Measurements from ENCODE around the gene RPN1.
"Not testable (repeated sequence)": the region's sequence is repeated elsewhere in the genome, so short reads cannot be mapped to it uniquely, and the experiment has no call there.

RPN1 gene

DNA sequence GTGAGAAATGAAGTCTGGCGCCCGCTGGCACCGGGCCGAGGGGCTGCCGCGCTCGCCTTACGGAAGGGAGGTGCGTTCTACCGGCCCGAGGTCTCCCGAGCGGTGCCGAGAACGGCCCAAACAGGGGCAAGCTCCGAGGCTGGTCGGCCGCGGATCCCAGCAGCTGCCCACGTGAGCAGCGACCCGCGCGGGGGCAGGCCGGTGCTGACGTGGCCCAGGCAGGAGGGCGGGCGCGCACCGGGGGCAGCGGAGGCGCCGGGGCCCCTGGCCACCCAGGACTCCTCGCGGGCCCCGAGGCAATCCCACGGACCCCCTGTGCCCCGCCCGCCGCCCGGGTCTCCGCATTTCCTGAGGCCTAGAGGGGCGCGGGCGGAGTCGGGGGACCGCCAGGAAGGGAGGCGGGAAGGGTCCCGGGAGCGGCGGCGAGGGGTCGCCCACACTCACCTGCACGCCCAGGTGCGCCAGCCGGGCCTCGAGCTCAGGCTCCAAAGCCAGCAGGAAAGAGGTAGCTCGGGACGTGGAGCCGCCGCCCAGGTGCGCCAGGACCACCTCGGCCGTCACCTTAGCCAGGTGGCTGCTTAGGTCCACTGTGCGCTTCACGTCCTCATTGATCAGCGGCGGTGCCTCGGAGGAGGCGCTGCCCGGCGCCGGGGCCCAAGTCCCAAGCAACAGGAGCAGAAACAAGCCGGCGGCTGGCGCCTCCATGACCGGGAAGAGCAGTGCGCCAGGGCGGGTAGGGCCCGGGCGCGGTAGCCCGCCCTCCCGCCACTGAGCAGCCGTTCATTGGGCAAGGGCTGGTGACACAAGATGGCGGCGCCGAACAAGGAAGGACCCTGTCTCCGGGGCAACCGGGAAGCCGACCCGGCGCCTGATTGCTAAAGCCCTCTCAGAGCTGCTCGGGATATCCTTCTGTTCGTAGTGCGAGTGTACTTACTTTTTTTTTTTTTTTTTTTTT, at the start of gene RPN1:
Gene RPN1, minus strand, starts transcription at position 723 of the 955 bp plus-strand sequence. Its CDS starts 18 bp downstream, at position 705.
- DNase-seq (ENCODE audit: low spot score), result peak; percentile 93

DNA sequence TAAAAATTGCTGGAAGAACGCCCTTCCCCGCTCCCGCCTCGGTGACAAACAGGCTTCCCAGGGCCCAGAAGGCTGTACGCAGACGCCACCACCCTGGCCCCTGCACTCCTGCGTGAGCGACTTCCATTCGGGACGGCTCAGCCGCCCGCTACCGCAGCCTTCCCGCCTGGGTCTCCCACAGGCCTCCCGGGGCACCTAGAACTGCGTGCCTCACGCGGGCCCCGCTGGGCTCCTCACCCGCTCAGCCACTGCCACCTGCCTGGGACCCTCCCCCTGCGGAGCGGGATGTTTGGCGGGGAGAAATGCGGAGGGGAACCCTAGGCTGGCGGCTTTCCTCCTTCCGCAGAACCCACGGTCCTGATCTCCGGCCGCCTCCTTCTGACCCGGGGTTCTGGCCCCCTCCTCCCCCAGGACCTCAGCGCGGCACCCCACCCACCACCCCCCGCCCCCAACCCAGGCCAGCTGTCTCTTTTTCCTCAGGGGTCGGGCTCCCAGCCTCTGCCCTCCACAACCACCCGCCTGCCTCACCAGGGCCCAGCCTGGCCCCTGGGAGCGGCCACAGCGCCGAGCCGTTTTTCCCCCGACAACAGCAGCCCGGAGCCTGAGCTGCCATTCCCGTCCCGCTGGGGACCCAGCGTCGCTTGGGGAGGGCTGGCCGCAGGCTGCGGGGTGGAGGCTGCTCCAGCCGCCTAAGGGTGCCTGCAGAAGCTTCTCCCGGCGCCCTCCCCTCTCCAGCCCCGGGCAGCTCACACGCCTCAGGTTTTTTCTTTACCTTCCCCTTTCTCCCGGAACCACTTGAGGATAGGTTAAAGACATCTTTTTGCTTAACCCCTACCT, 47.8 kb upstream of the RPN1 start:
- no peak for DNase-seq (ENCODE audit: low spot score)

DNA sequence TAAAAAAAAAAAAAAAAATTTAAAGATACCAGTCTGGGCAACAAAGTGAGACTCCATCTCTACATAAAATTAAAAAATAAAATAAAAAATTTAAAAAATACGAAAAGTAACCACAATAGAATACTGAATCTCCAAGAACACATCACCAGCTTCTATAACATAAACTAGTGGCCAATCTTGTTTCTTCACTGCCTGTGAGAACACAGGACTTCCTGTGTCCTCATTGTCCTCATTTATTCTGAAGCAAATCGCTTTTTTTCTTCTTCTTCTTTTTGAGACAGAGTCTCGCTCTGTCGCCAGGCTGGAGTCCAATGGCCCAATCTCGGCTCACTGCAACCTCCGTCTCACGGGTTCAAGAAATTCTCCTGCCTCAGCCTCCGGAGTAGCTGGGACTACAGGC, 46.7 kb upstream of the RPN1 start:
- DNase-seq (ENCODE audit: low spot score), result no peak

DNA sequence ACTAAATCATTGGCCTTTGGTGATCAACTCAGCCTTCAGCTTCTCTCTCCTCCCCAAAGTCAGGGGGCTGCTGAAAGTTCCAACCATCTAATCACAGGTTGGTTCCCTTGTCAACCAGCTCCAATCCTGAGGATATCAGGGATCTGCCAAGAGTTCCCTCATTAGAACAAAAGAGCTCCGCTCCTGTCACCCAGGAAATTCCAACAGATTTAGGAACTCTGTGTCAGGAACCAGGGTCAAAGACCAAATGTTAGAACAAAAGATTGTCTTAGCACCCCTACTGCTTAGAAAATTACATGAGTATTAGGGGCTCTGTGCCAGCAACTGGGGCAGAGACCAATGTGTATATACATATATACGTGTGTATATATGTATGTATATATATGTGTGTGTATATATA, 43.1 kb upstream of the RPN1 start:
- no peak for DNase-seq (ENCODE audit: low spot score)

DNA sequence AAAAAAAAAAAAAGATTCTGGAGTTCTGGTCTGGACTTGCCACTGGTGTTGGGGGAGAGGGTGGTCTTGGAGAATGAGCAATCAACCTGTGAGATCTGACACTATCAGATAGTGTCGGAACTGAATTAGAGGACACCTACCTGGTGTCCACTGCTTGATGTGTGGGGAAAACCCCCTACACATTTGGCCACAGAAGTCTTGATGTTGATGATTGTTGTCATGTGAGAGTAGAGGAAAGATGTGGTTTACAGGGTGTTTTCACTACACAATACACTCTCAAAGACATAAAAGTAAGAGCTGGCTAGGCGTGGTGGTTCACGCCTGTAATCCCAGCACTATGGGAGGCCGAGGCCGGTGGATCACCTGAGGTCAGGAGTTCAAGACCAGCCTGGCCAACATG, 38.4 kb upstream of the RPN1 start:
- DNase-seq (ENCODE audit: low spot score), result no peak

DNA sequence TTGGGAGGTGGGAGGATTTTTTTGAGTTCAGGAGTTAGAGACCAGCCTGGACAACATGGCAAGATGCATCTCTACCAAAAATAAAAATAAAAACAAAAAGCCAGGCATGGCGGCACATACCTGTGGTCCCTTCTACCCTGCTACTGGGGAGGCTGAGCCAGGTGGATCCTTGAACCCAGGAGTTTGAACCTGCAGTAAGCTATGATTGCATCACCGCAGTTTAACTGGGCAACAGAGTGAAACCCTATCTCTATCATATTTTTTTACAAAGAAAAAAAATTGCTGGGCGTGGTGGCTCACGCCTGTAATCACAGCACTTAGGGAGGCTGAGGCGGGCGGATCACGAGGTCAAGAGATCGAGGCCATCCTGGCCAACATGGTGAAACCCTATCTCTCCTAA, 35.8 kb upstream of the RPN1 start:
- no peak for DNase-seq (ENCODE audit: low spot score)

DNA sequence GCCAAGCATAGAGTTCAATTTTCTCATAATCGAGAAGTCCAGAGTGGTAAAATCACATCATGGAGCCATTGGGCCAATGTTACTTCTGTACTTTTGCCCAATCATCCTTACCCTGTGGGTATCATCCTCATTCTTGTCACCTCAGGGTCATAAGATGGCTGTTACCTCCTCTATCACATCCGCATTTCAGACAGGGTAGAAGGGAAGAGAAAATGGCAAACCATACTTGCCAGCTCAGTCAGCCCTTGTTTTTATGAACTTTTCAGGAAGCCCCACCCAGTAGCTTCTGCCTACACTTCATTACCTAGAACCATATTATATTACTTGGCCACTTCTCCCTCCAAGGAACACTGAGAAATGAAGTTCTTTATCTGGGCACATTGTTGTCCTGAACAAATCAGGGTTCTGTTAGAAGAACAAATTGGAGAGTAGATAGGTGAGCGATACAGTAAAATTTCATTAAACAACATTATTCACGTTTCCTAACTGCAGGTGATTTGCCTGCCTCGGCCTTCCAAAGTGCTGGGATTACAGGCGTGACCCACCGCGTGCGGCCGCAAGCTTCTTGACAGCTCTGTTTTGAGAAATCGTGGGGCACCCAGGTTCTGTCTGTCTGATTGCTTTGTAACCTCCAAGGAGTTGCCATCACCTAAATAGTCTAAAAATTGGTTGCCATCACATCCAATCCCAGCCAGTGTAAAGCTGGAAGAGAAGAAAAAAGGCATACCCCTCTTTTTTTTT, 34.5 kb upstream of the RPN1 start:
- no peak for DNase-seq (ENCODE audit: low spot score)

DNA sequence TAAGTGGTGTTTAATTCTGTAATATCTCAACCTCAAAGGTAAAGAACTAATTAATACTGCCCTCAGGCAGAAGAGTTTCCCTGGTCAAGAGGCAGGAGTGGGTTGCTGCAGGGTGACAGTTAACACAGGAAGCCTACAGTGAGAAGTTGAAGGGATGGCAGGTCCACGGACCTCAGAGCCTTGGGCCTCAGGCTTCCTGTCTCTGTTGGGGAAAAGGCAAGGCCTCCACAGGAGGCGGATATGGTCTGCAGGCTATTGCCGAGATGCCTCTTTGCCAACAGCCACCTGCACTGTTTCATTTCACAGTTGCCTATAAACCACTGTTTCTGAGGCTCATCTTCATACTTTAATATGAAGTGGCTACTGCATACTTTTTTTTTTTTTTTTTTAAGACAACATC, 33.3 kb upstream of the RPN1 start:
- no peak for DNase-seq (ENCODE audit: low spot score)

DNA sequence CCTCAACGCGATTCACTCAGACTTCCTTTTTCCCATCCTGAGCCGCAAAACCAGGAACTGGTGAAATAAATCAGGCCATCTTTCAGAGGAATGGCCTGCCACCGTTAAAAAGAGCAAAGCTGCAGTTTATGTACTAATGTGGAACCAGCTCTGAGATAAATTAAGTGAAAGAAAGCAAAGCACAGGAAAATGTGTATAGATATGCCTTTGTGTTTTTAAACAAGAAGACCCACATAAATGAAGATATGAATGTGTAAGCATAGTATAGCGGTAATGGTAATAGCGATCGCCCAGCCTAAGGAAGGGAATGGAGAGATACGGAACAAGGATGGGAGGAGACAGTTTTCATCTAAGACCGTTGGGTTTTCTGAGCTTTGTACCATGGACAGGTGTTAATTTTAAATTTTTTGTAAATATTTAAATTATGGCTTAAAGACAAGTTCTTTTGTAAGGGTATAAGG, 30.8 kb upstream of the RPN1 start:
- DNase-seq (ENCODE audit: low spot score), result no peak

DNA sequence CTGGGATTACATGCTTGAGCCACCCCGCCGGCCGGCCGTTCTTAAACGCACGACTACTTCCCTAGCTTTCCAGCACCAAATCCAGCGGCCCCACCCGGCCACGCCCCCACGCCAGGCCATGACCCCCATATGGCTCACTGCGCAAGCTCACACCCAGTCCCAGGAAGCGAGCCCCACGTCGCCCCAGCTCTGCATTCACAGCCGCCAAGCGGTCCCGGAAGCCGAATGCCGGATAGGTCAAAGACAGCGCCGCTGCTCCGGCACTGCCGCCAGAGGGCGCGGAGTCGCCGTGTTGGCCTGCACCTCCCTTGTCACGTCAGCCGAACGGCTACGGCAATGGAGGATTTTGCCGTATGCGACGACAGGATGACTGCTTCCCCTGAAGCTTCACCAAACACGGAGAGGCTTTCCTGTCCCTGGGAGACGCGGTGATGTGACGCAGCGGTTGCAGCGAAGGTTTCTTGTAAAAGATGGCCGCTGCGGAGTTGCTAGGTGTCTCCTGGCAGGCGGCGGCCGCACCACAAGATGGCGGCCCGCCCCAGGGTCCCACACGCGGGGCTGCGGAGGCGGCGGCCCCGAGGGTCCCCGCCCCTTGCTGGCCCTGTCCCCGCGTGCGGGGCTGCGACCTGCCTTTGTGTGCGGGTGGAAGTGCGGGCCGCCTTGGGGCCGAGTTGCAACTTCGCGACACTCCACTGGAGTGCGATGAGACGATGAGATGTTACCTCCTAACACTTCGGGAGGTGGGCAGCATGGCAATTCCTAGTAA, 30.2 kb upstream of the RPN1 start:
- DNase-seq (ENCODE audit: low spot score), result peak; percentile 96

DNA sequence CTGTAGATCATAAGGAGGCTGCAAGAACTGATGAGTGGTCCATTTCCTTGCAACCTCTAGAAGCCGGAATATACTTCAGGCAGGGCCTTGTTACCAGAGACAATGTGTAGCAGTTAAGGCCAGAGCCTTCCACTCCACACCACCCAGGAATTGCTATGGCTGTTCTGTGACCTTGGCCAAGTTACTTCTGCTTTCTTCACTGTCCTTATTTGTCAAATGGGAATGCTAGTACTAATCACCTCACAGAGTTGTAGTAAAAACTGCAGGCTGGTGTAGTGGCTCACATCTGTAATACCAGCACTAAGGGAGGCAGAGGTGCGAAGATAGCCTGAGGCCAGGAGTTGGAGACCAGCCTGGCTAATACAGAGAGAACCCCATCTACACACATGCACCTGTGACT, 28.7 kb upstream of the RPN1 start:
- no peak for DNase-seq (ENCODE audit: low spot score)

DNA sequence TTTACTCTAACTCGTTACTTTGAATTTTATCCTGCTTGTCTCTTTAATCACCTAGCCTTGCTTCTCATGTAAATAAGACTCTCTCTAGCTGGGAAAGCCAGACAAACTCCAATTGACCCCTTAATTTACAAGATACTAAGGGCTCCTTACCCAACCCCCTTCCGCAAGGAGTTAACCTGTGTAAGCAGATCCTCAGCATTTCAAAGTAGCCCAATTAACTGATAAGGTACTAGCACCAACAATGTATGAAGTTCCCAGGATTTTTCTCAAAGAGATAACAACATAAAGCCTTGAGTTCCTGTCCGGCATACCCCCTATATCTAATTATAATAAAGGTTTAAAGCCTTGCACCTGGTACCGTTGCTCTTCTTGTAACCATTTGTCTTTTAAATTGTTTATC, 25.2 kb upstream of the RPN1 start:
- not testable (repeated sequence) for DNase-seq (ENCODE audit: low spot score)

DNA sequence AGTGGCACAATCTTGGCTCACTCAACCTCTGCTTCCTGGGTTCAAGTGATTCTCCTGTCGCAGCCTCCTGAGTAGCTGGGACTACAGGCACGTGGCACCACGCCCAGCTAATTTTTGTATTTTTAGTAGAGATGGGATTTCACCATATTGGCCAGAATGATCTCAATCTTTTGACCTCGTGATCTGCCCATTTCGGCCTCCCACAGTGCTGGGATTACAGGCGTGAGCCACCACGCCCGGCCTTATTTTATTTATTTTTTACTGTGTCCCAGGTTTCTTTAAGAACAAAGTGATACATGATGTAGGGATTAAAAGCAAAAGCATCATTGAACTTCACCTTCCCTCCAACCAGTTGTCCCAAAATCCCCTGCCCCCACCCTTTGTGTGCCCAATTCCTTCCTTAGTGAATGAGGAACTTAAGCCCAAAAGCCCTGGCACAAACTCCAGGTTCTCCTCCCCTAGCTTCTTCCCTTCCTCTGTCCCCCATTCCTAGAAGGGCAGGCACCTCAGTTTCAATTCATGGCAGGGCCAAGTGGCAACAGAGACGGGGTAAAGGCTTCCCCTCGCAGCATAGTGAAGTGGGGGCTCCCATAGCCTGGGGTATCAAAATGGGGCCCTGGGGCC, 23.7 kb upstream of the RPN1 start:
- DNase-seq (ENCODE audit: low spot score), result no peak

DNA sequence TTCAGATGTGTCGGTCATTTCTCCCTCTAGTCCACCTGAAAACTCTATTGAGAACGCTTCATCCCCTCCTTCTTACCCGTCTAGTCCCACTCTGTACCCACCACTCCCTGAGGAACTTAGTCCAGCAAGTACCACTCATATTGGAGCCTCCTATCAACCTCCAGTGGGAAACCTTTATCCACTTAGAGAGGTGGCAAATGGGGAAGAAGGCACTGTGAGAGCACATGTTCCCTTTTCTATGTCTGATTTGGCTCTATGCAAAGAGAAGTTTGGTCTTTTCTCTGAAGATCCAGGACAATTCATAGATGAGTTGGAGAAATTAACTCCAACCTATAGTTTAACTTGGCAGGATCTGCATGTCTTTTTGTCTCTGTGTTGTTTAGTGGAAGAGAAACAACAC, 17.0 kb upstream of the RPN1 start:
- DNase-seq (ENCODE audit: low spot score), result no peak

DNA sequence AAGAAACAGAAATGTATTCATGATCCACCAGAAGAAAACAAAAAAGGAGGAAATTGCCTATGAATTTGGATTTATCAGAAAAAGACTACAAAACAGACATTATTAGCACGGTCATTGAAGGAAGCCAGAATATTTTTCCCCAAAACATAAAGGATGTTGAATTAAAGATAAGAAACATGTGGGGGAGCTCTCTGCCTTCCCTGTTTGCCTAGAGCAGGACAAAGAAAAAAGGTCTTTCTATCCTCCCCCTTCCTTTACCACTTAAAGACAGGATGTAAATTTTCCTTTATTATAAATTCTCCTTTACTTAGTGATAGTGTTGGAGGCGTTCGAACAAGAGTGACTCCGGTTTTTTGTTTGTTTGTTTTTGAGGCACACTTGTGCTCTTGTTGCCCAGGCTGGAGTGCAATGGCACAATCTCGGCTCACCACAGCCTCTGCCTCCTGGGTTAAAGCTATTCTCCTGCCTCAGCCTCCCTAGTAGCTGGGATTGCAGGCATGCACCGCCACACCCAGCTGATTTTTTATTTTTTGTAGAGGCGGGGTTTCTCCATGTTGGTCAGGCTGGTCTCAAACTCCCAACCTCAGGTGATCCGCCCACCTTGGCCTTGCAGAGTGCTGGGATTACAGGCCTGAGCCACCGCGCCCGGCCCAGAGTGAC, 14.9 kb upstream of the RPN1 start:
- DNase-seq (ENCODE audit: low spot score), result no peak

DNA sequence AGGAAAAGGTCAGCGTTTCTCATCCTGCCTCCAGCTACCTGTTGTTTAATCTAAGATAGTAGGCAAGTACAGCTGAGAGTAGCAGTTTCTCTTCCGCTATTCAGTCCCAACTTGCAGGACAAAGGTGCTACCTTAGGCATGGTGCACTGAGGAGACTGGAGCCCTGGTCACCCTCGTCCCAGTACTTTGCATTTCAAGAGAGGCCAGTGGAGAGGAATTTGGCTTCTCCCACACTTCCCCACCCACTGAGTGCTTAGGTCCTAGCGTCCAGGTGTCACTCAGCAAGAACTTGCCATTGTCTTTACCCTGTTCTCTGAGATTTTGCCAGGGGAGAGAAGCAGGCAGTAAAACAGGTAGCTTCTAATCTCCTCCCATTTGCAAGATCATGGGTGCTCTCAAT, 12.5 kb upstream of the RPN1 start:
- no peak for DNase-seq (ENCODE audit: low spot score)

DNA sequence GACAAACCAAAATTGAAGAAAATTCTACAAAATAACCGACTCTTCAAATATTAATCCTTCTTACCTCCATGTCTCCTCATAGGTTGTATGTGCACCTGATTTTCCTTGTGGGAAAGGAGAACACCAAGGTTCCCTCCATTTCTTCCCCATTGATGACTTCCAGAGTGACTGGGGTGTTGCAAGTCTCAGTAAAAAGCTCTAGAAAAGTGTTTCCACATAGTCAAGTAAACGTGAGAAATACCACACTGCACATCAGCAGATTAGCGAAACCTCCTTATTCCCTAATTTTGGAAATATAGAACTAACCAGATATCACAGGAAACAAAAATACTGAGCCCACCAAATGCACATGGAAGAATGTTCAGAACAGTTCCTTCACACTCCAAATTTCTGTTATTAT, 4.9 kb upstream of the RPN1 start:
- DNase-seq (ENCODE audit: low spot score), result no peak

DNA sequence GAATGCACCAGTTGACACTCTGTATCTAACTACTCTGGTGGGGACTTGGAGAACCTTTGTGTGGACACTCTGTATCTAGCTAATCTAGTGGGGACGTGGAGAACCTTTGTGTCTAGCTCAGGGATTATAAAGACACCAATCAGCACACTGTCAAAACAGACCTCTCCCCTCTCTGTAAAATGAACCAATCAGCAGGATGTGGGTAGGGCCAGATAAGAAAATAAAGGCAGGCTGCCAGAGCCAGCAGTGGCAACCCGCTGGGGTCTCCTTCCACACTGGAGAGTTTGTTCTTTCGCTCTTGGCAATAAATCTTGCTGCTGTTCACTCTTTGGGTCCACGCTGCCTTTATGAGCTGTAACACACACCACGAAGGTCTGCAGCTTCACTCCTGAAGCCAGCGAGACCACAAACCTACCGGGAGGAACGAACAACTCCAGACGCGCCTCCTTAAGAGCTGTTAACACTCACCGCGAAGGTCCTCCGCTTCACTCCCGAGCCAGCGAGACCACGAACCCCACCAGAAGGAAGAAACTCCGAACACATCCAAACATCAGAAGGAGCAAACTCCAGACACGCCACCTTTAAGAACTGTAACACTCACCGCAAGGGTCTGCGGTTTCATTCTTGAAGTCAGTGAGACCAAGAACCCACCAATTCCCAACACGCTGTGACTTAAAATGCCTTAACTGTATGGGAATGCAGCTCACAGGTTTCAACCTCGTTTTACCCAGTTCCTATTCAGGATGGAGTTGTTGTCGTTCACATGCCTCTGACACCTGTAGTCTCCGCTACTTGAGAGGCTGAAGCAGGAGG, 3.6 kb upstream of the RPN1 start:
- peak; percentile 39 for DNase-seq (ENCODE audit: low spot score)

DNA sequence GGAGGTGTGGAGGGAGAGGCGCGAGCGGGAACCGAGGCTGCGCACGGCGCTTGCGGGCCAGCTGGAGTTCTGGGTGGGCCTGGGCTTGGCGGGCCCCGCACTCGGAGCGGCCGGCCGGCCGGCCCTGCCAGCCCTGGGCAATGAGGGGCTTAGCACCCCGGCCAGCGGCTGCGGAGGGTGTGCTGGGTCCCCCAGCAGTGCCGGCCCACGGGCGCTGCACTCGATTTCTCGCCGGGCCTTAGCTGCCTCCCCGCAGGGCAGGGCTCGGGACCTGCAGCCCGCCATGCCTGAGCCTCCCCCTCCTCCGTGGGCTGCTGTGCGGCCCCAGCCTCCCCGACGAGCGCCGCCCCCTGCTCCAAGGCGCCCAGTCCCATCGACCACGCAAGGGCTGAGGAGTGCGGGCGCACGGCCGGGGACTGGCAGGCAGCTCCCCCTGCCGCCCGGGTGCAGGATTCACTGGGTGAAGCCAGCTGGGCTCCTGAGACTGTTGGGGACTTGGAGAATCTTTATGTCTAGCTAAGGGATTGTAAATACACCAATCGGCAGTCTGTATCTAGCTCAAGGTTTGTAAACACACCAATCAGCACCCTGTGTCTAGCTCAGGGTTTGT, 2.9 kb upstream of the RPN1 start:
- DNase-seq (ENCODE audit: low spot score), result peak; percentile 35
